WTC11 (cell line): ENCODE results near the gene ZNF557.

Experiments used
- CBFB ChIP-seq: sonication (generic); formaldehyde crosslinking; IDR thresholded peaks from 2 replicates; pipeline ENCODE4 v1.8.1; 2022; ENCODE audit warnings: mild to moderate bottlenecking, low read depth, missing genetic modification reagents
- CREB1 ChIP-seq: sonication (generic); formaldehyde crosslinking; IDR thresholded peaks from 2 replicates; pipeline ENCODE4 v1.8.0; 2023; ENCODE audit warnings: mild to moderate bottlenecking, missing genetic modification reagents
- CREM ChIP-seq: sonication (generic); formaldehyde crosslinking; IDR thresholded peaks from 2 replicates; pipeline ENCODE4 v1.8.1; 2022; ENCODE audit warnings: mild to moderate bottlenecking, missing genetic modification reagents, moderate library complexity
- FOXK1 ChIP-seq: sonication (generic); formaldehyde crosslinking; IDR thresholded peaks from 2 replicates; pipeline ENCODE4 v1.8.0; 2022; ENCODE audit warnings: mild to moderate bottlenecking, moderate library complexity, missing genetic modification reagents
- JUN ChIP-seq: sonication (generic); formaldehyde crosslinking; IDR thresholded peaks from 2 replicates; pipeline ENCODE4 v1.8.0; 2023; ENCODE audit warnings: mild to moderate bottlenecking, missing genetic modification reagents
- KAT7 ChIP-seq: sonication (generic); formaldehyde crosslinking; IDR thresholded peaks from 2 replicates; pipeline ENCODE4 v1.8.1; 2023; ENCODE audit warnings: missing genetic modification reagents, mild to moderate bottlenecking, borderline replicate concordance
- TEAD4 ChIP-seq: sonication (generic); formaldehyde crosslinking; IDR thresholded peaks from 2 replicates; pipeline ENCODE4 v1.8.0; 2022; ENCODE audit warnings: mild to moderate bottlenecking, missing genetic modification reagents
- ZNF263 ChIP-seq: sonication (generic); formaldehyde crosslinking; IDR thresholded peaks from 2 replicates; pipeline ENCODE4 v1.8.1; 2022; ENCODE audit warnings: low read depth, mild to moderate bottlenecking, moderate library complexity, missing genetic modification reagents
- ZNF317 ChIP-seq: sonication (generic); formaldehyde crosslinking; IDR thresholded peaks from 2 replicates; pipeline ENCODE4 v1.8.1; 2023; ENCODE audit warnings: low read depth, mild to moderate bottlenecking, moderate library complexity, missing genetic modification reagents, borderline replicate concordance
- TF ChIP-seq, protein P1 (sequence below): fragments of 200-600 bp; IDR thresholded peaks from 2 replicates; pipeline ENCODE4 v1.8.0; 2022; ENCODE audit warnings: antibody characterized with exemption
- TF ChIP-seq, protein P2 (sequence below): sonication (generic); formaldehyde crosslinking; IDR thresholded peaks from 2 replicates; pipeline ENCODE4 v1.8.0; 2022; ENCODE audit warnings: mild to moderate bottlenecking, missing genetic modification reagents
- TF ChIP-seq, protein P3 (sequence below): sonication (generic); formaldehyde crosslinking; IDR thresholded peaks from 2 replicates; pipeline ENCODE4 v1.8.1; 2022; ENCODE audit warnings: mild to moderate bottlenecking, moderate library complexity, missing genetic modification reagents

DNA sequence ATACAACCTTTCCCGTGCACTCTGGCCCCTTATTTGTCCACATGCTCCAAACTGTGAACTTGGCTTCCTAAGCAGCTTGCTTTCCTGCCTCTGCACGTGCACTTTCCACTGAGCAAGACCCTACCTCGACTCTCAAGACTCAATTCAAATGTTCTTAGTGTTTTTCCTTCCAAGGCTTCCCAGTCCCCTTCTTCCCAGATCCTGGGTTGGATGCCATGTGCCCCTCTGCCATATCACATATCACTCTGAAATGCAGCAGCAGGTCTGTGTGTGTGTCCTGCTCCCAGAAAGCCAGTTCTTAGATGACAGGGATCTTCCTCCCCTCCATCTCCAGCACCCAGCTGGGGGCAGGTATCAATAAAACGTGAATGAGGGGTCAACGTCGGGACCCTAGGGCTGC lies 3.0 kb downstream of the ZNF557 start:
- TF ChIP-seq FOXK1 (CRISPR knock-in tag) (no peak), ZNF263 (CRISPR knock-in tag) (no peak), CREB1 (no peak), JUN (no peak), TEAD4 (CRISPR knock-in tag) (no peak), CREM (CRISPR knock-in tag) (no peak), CBFB (CRISPR knock-in tag) (no peak), KAT7 (CRISPR knock-in tag) (no peak), ZNF317 (no peak)
- TF ChIP-seq, protein P1, sequence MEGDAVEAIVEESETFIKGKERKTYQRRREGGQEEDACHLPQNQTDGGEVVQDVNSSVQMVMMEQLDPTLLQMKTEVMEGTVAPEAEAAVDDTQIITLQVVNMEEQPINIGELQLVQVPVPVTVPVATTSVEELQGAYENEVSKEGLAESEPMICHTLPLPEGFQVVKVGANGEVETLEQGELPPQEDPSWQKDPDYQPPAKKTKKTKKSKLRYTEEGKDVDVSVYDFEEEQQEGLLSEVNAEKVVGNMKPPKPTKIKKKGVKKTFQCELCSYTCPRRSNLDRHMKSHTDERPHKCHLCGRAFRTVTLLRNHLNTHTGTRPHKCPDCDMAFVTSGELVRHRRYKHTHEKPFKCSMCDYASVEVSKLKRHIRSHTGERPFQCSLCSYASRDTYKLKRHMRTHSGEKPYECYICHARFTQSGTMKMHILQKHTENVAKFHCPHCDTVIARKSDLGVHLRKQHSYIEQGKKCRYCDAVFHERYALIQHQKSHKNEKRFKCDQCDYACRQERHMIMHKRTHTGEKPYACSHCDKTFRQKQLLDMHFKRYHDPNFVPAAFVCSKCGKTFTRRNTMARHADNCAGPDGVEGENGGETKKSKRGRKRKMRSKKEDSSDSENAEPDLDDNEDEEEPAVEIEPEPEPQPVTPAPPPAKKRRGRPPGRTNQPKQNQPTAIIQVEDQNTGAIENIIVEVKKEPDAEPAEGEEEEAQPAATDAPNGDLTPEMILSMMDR, result no peak
- TF ChIP-seq, protein P2, sequence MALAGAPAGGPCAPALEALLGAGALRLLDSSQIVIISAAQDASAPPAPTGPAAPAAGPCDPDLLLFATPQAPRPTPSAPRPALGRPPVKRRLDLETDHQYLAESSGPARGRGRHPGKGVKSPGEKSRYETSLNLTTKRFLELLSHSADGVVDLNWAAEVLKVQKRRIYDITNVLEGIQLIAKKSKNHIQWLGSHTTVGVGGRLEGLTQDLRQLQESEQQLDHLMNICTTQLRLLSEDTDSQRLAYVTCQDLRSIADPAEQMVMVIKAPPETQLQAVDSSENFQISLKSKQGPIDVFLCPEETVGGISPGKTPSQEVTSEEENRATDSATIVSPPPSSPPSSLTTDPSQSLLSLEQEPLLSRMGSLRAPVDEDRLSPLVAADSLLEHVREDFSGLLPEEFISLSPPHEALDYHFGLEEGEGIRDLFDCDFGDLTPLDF (CRISPR knock-in tag), result no peak
- TF ChIP-seq, protein P3, sequence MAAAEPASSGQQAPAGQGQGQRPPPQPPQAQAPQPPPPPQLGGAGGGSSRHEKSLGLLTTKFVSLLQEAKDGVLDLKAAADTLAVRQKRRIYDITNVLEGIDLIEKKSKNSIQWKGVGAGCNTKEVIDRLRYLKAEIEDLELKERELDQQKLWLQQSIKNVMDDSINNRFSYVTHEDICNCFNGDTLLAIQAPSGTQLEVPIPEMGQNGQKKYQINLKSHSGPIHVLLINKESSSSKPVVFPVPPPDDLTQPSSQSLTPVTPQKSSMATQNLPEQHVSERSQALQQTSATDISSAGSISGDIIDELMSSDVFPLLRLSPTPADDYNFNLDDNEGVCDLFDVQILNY (CRISPR knock-in tag), result no peak
